Liver (tissue), 3 donors: ENCODE results near the gene CDH4.

Experiments
- CTCF ChIP-seq: fragments of 150-350 bp; IDR thresholded peaks from 2 replicates; pipeline ENCODE4 v1.5.1; 2017; ENCODE audit warnings: improper control_type of control experiment, low read depth, low read length; ENCODE audit not compliant: missing input control
- EGR1 ChIP-seq, 2 donors: IDR thresholded peaks; 2 replicates each; pipeline ENCODE4 v1.6.1; 2016 to 2018; ENCODE audit warnings: antibody characterized with exemption in 2 of 2, low read depth in 2 of 2
- MAX ChIP-seq: IDR thresholded peaks from 2 replicates; pipeline ENCODE4 v1.6.1; 2016; ENCODE audit warnings: antibody characterized with exemption
- REST ChIP-seq: IDR thresholded peaks from 2 replicates; pipeline ENCODE4 v1.6.1; 2016; ENCODE audit warnings: antibody characterized with exemption, mild to moderate bottlenecking
- RXRA ChIP-seq, 2 donors: IDR thresholded peaks; 2 replicates each; pipeline ENCODE4 v1.6.1; 2017 to 2018; ENCODE audit warnings: antibody characterized with exemption in 2 of 2, mild to moderate bottlenecking in 1 of 2
- YY1 ChIP-seq: IDR thresholded peaks from 2 replicates; pipeline ENCODE4 v1.6.1; 2016; ENCODE audit warnings: antibody characterized with exemption, mild to moderate bottlenecking
- donor health status: healthy.
- donor health status: healthy.

- no peak for TF ChIP-seq CTCF
- no peak for TF ChIP-seq YY1
- TF ChIP-seq EGR1 (IDR thresholded peaks at IDR 0.05; ENCODE audit: low read depth in 2 of 2): no peak
- no peak for TF ChIP-seq RXRA (IDR thresholded peaks at IDR 0.05)
- no peak for TF ChIP-seq REST
- TF ChIP-seq MAX: no peak
Observed at GRCh38 chr20:61753987-61754956, 502.2 kb downstream of the CDH4 start.
